ENCODE measurements around the gene AARSD1. TPM values are rescaled to one million over a fixed set of nuclear protein-coding genes. Genes with fewer than 3 reads are reported as not detected.

The AARSD1 gene
- total RNA-seq (2022; extraction: Qiagen RNA extraction): 54.0 to 57.5 TPM (median 55.9 TPM) in 5 replicates

GRCh38 chr17:42964161-42964932 is at the start of gene AARSD1:
AARSD1 (minus strand) TSS chr17:42964454; CDS start chr17:42964440, 14 bp downstream.

DNA sequence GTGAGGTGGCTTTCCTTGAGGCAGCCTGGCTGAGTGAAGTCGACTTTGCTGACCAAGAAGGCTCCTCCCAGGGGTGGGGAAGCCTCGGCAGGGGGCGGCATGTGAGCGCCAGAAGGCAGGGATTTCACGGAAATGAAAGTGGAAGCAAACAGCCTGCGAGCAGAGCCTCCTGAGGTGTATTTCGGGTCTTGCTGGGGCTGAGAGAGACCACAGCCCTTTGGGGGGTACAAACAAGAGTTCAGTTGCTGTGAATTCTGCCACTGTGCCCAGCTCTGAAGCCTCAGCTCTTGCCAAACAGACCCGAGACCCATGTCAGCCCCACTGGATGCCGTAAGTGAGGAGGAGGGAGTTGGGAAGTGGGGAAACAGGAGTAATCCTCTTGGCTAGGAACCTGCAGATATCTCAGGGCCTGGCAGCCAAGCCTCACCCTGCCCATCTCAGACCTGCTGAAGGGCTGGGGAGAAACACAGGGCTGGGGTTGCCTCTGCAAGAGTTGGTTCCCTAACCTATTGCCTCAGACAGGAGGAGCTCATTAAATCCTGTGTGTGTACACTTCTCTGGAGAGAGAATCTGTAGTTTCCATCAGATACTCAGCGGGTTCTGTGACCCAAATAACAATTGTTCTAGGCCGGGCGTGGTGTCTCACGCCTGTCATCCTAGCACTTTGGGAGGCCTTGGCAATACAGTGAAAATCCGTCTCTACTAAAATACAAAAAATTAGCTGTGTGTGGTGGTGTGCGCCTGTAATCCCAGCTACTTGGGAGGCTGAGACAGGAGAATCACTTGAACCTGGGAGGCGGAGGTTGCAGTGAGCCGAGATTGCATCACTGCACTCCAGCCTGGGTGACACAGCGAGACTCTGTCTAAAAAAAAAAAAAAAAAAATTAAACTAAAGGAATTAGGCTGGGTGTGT is 42.6 kb upstream of the AARSD1 start, which contains the start of gene IFI35:
TSS of gene IFI35 (plus strand) at position 146 of the 913 bp plus-strand sequence. CDS start at position 310, 164 bp downstream.

DNA sequence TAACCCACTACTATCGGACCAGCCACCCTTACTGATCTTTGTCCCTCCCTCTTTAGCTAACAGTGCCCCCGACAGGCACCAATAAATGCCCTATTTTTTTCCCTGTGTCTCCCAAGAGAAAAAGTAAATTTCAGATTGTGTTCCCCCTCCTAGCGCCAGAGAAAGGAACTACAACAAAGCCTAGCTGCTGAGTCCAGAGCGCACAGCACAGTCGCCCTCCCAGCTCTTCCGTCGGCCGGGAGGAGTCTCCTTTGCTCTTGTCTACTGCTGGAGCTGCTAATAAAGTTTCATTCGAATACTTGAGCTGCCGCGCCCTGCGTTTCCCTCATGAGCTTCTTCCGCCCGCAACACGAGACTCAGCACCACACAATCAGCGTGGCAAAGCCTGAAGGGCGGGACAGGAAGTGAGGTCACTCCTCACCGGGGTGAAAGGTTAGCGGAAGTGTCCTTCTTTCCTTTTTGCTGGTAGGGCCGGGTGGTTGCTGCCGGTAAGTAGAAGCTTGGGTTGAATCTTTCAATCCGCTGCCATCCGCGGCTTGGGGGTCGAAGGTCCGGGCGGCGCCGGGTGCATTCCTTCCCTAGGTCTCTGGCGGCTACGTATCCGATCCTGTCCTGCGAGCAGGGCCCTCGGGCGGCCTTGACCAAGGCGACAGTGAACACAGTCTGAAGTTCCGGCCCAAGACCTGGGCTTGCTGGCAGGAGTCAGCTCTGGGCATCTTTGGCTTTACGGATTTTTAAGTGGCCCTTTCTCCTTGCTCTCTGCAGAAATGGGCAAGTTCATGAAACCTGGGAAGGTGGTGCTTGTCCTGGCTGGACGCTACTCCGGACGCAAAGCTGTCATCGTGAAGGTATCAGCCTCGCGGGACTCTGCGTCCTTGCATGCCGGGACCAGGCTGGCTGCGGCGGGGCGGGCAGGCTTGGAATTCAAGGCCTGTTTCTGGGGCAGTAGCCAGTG is 34.0 kb upstream of the AARSD1 start, which contains the start of gene RPL27:
TSS of gene RPL27 (plus strand) at position 436 of the 955 bp plus-strand sequence. CDS start at position 768, 332 bp downstream.

GRCh38 chr17:42980274-42980765 is 16.1 kb upstream of the AARSD1 start, which contains the start of gene RUNDC1:
RUNDC1 (plus strand) TSS chr17:42980565; CDS start chr17:42980577, 12 bp downstream.

DNA sequence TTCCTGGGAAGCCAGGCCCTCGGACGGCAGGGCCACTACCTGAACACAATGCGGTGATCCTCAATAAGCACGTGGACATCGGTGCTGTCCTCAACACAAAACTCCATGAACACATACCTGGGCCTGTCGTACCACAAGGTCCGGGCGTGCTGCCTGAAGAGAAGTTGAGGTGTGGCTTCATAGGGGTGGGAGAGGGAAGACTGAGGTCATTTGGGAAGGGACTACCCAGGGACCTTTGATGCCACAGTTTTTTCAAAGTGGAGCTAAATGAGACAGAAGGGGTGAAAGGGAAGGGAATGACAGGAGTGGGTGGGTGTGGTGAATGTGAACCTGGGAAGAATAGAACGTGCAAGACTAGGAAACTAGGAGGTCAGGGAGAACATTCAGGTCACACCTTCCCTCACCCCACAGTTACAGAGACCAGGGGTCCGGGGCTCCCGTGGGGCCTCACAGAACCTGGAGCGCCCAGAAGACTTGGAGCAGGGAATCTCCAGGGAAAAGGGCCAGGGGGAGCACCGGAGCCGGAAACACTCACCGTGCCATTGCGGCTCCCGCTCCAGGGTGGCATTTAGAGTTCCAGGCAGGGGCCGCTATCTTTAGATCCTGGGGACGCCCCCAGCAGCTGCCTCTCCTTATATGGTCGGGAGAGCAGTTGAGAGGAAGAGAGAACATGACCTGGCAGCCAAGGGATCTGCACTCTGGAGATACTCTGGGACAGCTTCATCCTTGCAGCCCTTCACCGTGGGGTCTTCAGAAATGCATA is 15.4 kb upstream of the AARSD1 start, which contains the start of gene PTGES3L:
TSS of gene PTGES3L (minus strand) at position 570 of the 763 bp plus-strand sequence. CDS start at position 543, 27 bp downstream.

Other genes starting within 250 kb of the AARSD1 start
- 9.4 to 12.3 TPM (median 10.0 TPM) in 5 replicates for gene EZH1, start 219.4 kb downstream of the AARSD1 start, total RNA-seq (2022; extraction: Qiagen RNA extraction)
- gene RAMP2, start 203.2 kb downstream of the AARSD1 start, total RNA-seq (2022; extraction: Qiagen RNA extraction): 0.67 to 1.5 TPM (median 0.77 TPM) in 5 replicates
- gene VPS25, start 191.0 kb downstream of the AARSD1 start, total RNA-seq (2022; extraction: Qiagen RNA extraction): 112 to 135 TPM (median 113 TPM) in 5 replicates
- 0.50 to 1.7 TPM (median 1.1 TPM) in 5 replicates for gene WNK4, start 183.8 kb downstream of the AARSD1 start, total RNA-seq (2022; extraction: Qiagen RNA extraction)
- 120 to 129 TPM (median 122 TPM) in 5 replicates for gene COA3, start 165.8 kb downstream of the AARSD1 start, total RNA-seq (2022; extraction: Qiagen RNA extraction)
- 0.07 TPM in 1 of 5 replicates, not detected in the others for gene CNTD1, start 165.6 kb downstream of the AARSD1 start, total RNA-seq (2022; extraction: Qiagen RNA extraction)
- 82.3 to 107 TPM (median 86.1 TPM) in 5 replicates for gene BECN1, start 140.2 kb downstream of the AARSD1 start, total RNA-seq (2022; extraction: Qiagen RNA extraction)
- 236 to 259 TPM (median 252 TPM) in 5 replicates for gene PSME3, start 131.1 kb downstream of the AARSD1 start, total RNA-seq (2022; extraction: Qiagen RNA extraction)
- gene AOC2, start 119.9 kb downstream of the AARSD1 start, total RNA-seq (2022; extraction: Qiagen RNA extraction): 1.6 to 3.0 TPM (median 2.4 TPM) in 5 replicates
- gene AOC3, start 113.3 kb downstream of the AARSD1 start, total RNA-seq (2022; extraction: Qiagen RNA extraction): 0.86 to 2.0 TPM (median 1.1 TPM) in 5 replicates
- gene G6PC1, start 63.7 kb downstream of the AARSD1 start, total RNA-seq (2022; extraction: Qiagen RNA extraction): 0.06 to 0.09 TPM (median 0.08 TPM) in 3 of 5 replicates, not detected in the others
- 0.71 to 1.1 TPM (median 0.84 TPM) in 5 replicates for gene PTGES3L, start 15.6 kb upstream of the AARSD1 start, total RNA-seq (2022; extraction: Qiagen RNA extraction)
- 17.8 to 22.8 TPM (median 21.4 TPM) in 5 replicates for gene RUNDC1, start 16.1 kb upstream of the AARSD1 start, total RNA-seq (2022; extraction: Qiagen RNA extraction)
- gene RPL27, start 34.0 kb upstream of the AARSD1 start, total RNA-seq (2022; extraction: Qiagen RNA extraction): 2,696 to 3,813 TPM (median 2,782 TPM) in 5 replicates
- 16.3 to 18.6 TPM (median 17.6 TPM) in 5 replicates for gene IFI35, start 42.3 kb upstream of the AARSD1 start, total RNA-seq (2022; extraction: Qiagen RNA extraction)
- 208 to 244 TPM (median 229 TPM) in 5 replicates for gene VAT1, start 57.9 kb upstream of the AARSD1 start, total RNA-seq (2022; extraction: Qiagen RNA extraction)
- 0.11 to 0.21 TPM (median 0.13 TPM) in 5 replicates for gene RND2, start 60.8 kb upstream of the AARSD1 start, total RNA-seq (2022; extraction: Qiagen RNA extraction)
- gene BRCA1, start 160.9 kb upstream of the AARSD1 start, total RNA-seq (2022; extraction: Qiagen RNA extraction): 21.7 to 30.5 TPM (median 27.9 TPM) in 5 replicates
- gene NBR1, start 206.8 kb upstream of the AARSD1 start, total RNA-seq (2022; extraction: Qiagen RNA extraction): 33.4 to 45.1 TPM (median 40.7 TPM) in 5 replicates
- 0.63 to 1.5 TPM (median 1.1 TPM) in 5 replicates for gene TMEM106A, start 247.4 kb upstream of the AARSD1 start, total RNA-seq (2022; extraction: Qiagen RNA extraction)